GM19395 (cell line): ENCODE results near the gene TRIM44.

ENCODE experiments used
- ATAC-seq: cut with Tn5 transposase; IDR thresholded peaks from one replicate; pipeline ENCODE4 v1.9.1; 2021; ENCODE audit warnings: mild to moderate bottlenecking, moderate library complexity; ENCODE audit not compliant: unreplicated experiment

The TRIM44 gene, protein sequence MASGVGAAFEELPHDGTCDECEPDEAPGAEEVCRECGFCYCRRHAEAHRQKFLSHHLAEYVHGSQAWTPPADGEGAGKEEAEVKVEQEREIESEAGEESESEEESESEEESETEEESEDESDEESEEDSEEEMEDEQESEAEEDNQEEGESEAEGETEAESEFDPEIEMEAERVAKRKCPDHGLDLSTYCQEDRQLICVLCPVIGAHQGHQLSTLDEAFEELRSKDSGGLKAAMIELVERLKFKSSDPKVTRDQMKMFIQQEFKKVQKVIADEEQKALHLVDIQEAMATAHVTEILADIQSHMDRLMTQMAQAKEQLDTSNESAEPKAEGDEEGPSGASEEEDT

DNA sequence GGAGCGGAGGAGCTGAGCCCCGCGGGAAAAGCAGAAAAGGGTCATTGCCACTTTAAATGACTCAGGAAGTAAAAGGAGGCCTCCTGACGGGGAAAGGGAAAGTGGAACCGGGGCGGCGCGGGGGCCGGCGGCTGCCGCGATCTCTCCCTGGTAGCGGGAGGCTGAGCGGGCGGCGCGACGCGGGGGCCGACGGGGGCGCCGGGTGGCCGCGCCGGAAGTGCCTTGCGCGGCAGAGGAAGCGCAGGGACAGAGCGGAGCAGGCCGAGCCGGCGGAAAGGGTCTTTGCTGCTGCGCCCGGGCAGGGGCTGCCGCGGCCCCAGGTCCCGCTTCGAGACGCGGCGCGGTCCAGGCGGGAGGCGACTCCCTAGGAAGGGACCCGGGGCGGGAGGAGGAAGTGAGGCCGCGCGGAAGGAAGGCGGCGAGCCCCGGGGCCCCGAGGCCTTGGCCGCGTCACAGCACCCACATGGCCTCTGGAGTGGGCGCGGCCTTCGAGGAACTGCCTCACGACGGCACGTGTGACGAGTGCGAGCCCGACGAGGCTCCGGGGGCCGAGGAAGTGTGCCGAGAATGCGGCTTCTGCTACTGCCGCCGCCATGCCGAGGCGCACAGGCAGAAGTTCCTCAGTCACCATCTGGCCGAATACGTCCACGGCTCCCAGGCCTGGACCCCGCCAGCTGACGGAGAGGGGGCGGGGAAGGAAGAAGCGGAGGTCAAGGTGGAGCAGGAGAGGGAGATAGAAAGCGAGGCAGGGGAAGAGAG is at the start of gene TRIM44:
TSS of gene TRIM44 (plus strand) at position 127 of the 759 bp plus-strand sequence. CDS start at position 464, 337 bp downstream.
- ATAC-seq: peak; percentile 95

DNA sequence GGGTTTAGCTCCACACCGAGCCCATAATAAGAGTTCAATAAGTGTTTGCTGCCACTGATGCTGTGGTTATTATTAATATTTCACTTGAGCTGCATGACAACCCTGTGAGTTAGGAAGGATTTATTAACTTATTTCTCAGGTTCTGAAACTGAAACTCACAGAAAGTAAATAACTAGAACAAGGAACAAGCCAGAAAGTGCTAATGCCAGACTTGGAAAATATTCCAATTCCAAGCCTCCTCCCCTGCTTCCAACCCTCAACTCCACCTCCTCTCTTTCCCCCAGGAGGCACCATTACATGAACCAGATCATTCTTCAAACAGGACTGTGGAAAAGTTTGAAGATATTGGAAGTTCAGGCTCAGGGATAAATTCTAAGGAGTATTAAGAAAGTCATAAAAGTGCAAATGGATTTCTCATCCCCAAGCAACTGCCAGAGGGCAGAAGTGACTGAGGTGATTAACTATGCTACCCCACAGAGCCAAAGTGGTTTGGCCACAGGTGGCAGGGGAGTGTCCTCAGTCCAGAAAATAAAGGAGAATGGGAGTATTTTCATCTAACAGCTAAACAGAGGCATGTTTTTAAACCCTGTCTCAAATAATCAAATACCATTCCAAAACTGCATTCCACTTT is 47.5 kb upstream of the TRIM44 start:
- ATAC-seq: no peak

DNA sequence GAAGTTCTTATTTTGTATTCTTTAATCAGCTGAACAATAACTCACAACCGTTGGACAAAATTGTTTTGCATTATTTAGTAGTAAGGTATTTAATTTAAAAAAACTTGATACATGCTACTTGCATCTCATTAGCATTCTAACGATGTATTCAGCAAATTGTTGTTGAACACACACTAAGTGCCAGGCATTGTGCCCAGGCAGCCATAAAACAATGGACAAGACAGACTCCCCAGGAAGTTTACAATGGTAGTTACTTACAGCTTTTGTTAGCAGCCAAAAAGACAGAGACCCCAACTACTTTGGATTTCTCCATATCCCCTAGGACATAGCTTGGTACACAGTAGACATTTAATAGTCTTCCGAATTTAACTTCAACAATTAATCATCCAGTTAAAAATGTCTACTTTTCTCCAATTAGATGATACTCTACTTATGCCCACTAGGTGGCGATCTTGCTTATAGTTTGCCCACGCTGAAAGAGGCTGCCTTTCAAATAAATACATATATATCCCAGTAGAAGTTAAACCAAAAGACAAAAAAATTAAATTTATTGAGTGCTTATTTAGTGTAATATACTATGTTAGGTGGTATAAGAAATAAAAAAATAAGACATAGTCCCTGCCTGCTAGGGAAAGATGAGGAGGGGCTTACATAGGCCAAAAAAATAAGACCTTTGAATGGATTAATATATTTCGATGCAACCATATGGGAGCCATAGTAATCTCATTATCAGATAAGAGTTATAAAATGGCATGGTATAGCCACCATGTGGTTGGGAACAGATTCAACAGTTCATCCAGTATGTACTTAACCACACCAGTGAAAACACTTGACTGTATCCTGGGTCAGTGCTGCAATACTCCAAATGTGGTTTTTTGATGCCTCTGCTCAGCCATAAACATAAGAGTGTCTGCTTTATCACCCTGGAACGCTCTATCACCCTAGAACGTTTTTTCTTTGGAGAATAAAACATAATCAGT is 46.4 kb upstream of the TRIM44 start:
- ATAC-seq: no peak

DNA sequence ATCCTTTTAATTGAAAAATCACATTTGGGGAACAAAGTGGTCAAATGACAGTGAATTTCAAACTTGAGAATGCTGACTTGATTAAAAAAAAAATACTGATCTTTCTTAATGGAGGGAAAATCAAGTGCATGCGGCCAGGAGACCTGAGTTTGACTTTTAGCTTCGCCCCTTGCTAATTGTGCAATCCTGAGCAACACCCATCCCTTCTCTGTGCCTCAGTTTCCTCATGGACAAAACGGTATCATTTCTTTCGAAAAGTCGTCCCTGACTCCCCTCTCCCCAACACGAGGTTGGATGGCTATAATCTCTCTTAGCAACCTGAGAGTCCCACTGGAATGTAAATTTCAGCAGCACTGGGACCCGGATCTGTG is 45.3 kb upstream of the TRIM44 start:
- ATAC-seq: no peak

DNA sequence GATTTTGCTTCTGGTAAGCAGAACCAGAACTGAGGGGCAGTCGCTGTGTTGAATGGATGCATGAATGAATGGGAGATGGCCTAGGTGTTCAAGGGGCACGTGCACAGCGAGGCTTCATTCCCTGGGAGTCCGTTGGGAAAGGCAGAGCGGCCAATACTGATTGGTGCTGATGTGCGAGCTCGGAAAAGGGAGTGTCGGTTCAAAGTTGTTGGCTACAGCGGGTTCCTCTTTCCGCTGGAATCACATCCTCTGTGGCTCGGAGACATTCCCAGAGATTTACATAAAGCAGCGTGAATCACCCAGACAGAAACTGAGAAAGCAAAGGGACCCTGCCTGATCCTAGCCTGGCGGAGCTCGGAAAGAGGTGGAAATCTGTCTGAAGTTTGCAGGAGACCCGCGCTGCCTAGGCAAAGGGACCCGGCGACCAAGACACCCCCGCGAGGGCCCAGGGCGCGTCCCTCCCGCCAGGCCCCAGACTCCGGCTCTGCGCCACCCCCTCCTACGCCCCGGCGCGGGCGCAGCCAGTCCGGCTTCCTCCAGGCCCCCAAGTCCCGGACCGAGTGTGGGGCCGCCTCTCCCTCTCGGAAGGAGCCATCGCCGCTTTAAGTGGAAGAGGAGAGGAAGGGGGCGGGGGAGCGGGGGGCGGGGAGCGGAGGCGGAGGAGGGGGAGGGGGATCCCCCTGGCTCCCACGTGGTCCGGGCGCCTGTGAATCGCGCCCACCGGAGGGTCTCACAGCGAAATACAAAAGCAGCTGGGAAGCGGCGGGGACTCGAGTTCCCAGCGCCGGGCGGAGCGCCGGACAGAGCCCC is 44.7 kb upstream of the TRIM44 start, which contains the start of gene FJX1:
TSS of gene FJX1 (plus strand) at position 774 of the 810 bp plus-strand sequence. CDS start 177 bp downstream, outside the sequence.
- ATAC-seq: peak; percentile 47

DNA sequence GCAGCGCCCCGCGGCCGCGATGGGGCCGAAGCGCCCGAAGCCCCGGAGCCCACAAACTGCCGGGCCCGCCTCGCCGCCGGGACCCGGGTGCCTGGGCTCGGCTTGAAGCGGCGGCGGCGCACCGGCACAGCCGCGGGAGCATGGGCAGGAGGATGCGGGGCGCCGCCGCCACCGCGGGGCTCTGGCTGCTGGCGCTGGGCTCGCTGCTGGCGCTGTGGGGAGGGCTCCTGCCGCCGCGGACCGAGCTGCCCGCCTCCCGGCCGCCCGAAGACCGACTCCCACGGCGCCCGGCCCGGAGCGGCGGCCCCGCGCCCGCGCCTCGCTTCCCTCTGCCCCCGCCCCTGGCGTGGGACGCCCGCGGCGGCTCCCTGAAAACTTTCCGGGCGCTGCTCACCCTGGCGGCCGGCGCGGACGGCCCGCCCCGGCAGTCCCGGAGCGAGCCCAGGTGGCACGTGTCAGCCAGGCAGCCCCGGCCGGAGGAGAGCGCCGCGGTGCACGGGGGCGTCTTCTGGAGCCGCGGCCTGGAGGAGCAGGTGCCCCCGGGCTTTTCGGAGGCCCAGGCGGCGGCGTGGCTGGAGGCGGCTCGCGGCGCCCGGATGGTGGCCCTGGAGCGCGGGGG is 44.0 kb upstream of the TRIM44 start:
- ATAC-seq: peak; percentile 45

DNA sequence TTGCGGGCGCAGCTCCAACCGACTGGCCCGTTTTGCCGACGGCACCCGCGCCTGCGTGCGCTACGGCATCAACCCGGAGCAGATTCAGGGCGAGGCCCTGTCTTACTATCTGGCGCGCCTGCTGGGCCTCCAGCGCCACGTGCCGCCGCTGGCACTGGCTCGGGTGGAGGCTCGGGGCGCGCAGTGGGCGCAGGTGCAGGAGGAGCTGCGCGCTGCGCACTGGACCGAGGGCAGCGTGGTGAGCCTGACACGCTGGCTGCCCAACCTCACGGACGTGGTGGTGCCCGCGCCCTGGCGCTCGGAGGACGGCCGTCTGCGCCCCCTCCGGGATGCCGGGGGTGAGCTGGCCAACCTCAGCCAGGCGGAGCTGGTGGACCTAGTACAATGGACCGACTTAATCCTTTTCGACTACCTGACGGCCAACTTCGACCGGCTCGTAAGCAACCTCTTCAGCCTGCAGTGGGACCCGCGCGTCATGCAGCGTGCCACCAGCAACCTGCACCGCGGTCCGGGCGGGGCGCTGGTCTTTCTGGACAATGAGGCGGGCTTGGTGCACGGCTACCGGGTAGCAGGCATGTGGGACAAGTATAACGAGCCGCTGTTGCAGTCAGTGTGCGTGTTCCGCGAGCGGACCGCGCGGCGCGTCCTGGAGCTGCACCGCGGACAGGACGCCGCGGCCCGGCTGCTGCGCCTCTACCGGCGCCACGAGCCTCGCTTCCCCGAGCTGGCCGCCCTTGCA is 43.3 kb upstream of the TRIM44 start:
- ATAC-seq: peak; percentile 40

DNA sequence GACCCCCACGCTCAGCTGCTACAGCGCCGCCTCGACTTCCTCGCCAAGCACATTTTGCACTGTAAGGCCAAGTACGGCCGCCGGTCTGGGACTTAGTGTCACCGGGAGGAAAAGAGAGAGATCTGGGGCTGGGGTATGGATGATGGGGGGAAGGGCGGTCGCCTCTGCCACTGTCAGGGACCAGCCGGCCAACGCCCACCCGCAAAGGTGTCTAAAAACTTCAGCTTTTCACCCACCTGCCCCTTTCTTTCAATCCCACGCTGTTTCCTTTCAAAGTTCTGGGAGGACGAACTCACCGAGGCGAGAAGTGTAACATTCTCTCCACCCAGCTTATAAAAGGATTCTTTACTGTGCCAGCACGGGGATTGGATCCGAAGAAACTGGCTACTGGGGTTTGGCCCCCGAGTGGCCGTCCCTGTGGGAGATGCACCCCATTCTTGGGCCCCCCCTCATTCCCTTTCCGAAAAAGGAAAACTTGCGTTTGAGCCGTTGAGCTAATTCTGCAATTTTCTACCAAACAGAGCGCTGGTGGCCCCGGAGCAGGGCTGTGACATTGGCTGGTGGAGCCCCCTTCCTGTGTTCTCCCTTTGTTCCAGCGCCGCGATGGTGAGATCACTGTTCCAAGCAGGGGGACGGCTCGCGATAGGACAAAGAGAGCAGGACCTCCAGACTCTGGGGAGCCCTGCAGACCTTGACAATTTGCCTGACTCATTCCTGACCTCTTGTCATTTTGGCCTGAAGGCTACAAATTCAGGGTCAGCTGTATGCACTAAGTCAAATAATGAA is 42.5 kb upstream of the TRIM44 start:
- no peak for ATAC-seq

DNA sequence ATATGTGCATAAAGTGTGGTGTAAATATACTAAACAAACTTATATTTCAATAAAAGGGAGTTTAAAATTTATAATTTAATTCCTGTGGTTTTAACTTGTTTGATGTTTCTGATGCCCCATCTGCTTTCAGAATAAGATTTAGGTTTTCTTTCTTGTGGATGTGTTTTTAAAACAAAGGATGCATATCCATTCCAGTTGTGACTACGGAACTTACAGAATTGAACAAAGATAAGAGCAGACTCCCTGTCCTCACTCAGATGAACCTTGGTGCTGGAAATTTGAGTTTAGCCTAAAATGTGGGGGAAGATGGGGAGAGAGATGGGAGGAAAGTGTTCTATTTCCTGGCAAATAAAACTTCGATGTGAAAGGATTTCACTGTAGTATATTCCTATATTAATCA is 41.8 kb upstream of the TRIM44 start:
- no peak for ATAC-seq

DNA sequence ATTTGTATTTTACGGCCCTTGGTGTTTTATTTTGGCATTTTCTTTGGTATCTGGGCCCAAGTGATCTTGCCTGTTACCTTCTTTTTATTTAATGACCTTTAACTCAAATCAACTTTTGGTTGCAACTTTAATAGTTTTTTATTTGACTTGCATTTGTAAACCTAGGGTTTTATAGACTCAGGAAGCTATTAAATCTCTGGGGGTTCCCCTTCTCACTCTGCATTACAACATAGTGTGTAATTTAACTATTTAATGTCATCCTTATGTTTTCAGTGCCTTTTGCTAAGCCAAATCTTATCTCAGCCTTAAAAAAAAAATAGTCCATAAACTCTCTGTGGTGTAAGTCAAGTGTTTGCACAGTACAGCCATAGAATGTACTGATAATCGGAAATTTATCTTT is 41.0 kb upstream of the TRIM44 start:
- ATAC-seq: no peak

DNA sequence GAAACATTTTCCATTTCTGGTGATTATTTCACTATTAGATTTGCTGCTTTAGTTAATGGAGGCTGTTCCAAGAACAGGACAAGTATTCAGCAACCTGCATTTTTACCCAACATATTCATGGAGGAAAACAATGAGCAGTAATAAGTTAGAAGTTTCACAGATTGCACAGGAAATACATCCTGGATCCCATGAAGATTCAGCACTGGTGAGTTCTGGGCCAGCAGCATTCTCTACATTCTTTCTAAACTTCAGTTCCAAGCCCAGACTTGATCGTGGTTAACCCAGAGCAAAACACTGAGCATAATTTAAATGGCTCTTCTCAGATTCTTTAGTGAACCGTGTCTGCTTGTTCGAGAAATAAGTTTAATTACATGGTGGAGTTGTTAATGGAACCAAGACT is 40.5 kb upstream of the TRIM44 start:
- no peak for ATAC-seq

DNA sequence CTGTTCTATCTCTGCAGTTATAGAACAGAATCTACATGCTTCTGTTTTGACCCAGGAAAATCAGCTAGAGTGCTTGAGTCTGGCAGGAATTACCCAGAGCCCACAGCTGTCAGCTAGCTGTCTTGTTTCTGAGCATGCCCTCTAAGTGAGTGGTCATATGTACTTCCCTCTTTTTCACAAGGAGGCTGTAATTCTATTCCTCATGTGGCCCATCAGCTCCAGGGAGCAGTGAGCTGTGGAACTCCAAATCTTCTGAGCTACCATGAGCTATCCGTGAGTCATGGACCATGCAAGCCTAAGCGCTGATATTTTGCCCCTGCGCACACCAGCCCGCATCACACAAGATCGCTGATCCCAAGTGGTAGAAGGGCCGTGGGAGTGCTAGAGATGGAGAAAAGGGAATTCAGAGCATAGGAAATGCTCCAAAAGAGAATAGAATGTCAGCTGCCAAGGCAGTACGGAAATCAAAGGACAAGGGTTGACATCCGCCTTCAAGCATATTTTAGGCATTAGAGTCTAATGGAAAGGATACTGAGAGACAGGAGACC is 38.9 kb upstream of the TRIM44 start:
- ATAC-seq: no peak

DNA sequence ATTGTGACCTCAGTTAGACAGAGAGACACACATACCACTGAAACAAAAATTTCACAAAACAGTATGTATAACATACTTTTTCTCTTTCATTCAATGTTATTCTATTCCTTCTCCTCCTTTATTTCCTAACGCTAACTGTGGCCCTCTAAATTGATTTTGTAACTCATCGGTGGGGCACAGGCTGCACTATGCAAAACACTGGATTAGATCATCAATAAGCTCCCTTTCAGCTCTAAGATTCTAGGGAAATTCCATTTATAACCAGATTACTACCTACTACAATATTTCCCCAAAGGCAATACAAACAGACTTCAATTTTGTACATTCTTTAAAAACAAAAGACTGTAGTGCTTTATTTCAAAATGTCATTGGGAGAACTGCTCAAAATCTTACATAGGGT is 38.3 kb upstream of the TRIM44 start:
- ATAC-seq: no peak

DNA sequence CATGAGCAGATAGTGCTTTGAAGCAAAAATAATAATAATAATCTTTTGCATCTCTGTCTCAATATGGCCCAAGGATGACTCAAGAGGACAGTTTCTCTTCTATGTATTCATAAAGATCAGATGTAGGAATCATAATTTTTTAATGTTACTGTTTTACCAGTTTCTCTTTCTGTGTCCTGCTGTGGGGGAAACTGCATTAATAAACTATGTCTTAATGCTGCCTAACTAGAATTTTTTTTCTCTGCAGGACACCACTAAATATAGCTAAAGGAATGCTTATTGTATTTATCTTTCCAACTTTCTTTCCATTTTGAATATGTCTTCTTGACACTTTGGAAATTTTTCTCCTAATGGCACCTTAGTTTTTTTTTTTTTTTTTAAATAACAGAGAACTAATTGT is 37.8 kb upstream of the TRIM44 start:
- no peak for ATAC-seq

DNA sequence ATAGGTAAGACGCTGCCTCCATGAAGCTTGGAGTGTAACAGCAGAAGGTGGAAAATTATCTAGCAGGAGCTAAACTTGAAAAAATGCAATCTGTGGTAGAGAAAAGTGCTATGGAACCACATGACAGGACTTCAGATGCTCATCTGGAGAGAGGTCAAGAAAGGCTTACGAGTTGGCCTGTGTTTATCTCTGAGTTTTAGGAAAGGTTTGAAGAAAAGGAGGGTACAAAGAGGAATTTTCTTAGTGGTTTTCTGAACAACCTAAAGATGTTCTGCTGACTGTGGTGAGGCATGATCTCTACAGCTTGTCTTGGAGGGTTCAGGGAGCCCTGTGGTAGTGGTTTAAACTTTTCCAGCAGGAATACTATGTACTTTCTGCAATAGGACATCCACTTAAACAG is 36.1 kb upstream of the TRIM44 start:
- ATAC-seq: no peak

DNA sequence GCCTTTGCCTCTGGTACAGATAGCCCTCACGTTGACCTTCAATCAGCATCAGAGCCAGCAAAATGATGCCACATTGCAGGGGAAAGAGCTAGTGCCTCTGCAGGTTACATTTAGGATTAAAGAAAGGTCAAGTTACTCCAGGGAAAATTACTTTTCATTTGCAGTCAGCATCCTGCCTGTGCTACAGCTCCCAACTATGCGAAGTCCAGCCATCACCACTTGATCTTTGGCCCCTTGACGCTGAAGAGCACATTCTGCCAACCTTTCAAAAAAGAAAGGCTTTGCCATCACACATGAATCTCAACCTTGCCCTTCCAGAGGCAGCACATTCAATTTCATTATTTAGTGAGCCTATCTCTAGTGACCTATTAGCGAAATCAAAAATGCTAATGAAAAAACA is 33.1 kb upstream of the TRIM44 start:
- ATAC-seq: no peak

DNA sequence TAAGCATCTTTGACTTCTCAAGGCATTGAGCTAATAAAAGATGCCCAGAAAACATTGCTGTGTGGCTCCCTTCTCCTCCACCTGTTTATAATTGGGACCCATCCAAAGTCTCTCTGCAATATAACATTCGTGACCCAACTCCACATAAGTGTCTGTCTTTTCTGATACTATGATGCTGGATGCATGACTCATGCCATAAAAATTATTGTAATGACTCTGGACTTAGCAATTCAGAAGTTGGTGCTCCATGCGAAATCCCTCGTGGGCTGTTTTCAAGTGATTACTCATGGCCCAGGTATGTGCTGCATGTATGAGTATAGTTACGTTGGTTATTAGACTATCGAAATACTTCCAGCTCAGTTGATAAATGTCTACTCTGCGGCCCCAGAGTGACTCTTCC is 32.7 kb upstream of the TRIM44 start:
- ATAC-seq: no peak

DNA sequence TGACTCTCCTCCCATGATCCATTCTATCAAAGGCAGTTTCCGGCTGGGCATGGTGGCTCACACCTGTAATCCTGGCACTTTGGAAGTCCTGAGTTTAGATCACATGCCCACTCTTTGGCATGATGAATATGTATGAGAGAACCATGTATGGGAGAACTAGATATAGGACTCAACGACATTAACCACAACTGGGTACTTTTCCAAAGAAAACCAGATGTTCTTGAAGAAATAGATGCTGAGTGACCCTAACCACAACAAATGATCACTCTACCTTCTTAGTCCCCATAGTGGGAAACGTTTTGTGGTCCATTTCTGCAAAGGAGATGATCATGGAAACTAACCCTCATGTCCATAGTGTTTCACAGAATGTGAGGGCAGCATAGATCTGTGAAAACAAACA is 30.7 kb upstream of the TRIM44 start:
- ATAC-seq: no peak
